ENCODE results near the gene MRPL45. TPM values are rescaled to one million over a fixed set of nuclear protein-coding genes. Genes with fewer than 3 reads are reported as not detected.

Gene MRPL45
- total and polyA plus RNA-seq, 2 donors (not counting 1 experiment from before 2014, with no cell fraction given): 13.1 to 17.6 TPM

GRCh38 chr17:38320482-38320881 is 23.5 kb downstream of the MRPL45 start:
- peaks cover under 1 to 2% of the 10 kb centered on the region in 2 donors for H3K4me1 ChIP-seq (ENCODE audit: control insufficient read depth in 2 of 2, insufficient read depth in 2 of 2, low read length in 2 of 2)
- no peak overlapping the region for H3K27ac ChIP-seq (ENCODE audit: low read length in 2 of 2)
- H3K9ac ChIP-seq (ENCODE audit: low read length): no peak overlapping the region
- Mint-ChIP-seq H3K9me3 (ENCODE audit: insufficient read depth) (no peaks in the 10 kb centered on the region), H3K4me3 (no peak overlapping the region), H3K4me1 (peaks cover 4% of the 10 kb centered on the region), H3K27ac (no peak overlapping the region), H3K27me3 (no peaks in the 10 kb centered on the region)
- 96% methylated on average over 10 of the region's 10 CpGs for WGBS (ENCODE audit: insufficient coverage)
- H4K20me1 ChIP-seq (ENCODE audit: control insufficient read depth, insufficient read depth, low read length, poor library complexity, severe bottlenecking): no peaks in the 10 kb centered on the region
- no peak for TF ChIP-seq CTCF (IDR thresholded peaks at IDR 0.05)
- ChIA-PET CTCF (interaction anchor here (7.9 kb wide), 1 partner anchor 28 kb away, joined by 48 read pairs; the partner anchor contains the start of gene SOCS7), POLR2A (no interaction called here)
- H3K79me2 ChIP-seq (ENCODE audit: control insufficient read depth, insufficient read depth, low read length): no peaks in the 10 kb centered on the region
- no peak for DNase-seq
- no peak overlapping the region for H3K4me3 ChIP-seq (ENCODE audit: control extremely low read depth in 1 of 5, extremely low read depth in 1 of 5, insufficient read depth in 1 of 5, low read depth in 2 of 5, low read length in 4 of 5)
- no peaks in the 10 kb centered on the region for H3K9me3 ChIP-seq (ENCODE audit: control extremely low read depth in 1 of 3, control insufficient read depth in 2 of 3, insufficient read depth in 1 of 3, low read length in 2 of 3)
- peaks cover 1 to 24% of the 10 kb centered on the region in 2 experiments for H3K36me3 ChIP-seq (replicated peaks in 1 of 2; ENCODE audit: control extremely low read depth in 1 of 2, control insufficient read depth in 1 of 2, extremely low read depth in 1 of 2, insufficient read depth in 2 of 2, low read length in 1 of 2)
- no peak overlapping the region for H3K4me2 ChIP-seq (replicated peaks; ENCODE audit: low read depth, low read length, poor library complexity, severe bottlenecking)
- H3K27me3 ChIP-seq (replicated peaks in 1 of 4; ENCODE audit: control extremely low read depth in 1 of 4, control insufficient read depth in 3 of 4, insufficient read depth in 4 of 4, low read length in 3 of 4): no peaks in the 10 kb centered on the region
- intact Hi-C loops (cut with micrococcal nuclease): no loop called here
- no peak for ATAC-seq (ENCODE audit: low read depth)
- no peak overlapping the region for H2AFZ ChIP-seq (ENCODE audit: insufficient read depth, low read depth, low read length, poor library complexity, severe bottlenecking)

- Histone ChIP-seq H3K4me2 (replicated peaks; ENCODE audit: low read depth, low read length, poor library complexity, severe bottlenecking) (no peak overlapping the region), H3K9me3 (ENCODE audit: control extremely low read depth in 1 of 3, control insufficient read depth in 2 of 3, insufficient read depth in 1 of 3, low read length in 2 of 3) (no peaks in the 10 kb centered on the region), H3K27me3 (replicated peaks in 1 of 4; ENCODE audit: control extremely low read depth in 1 of 4, control insufficient read depth in 3 of 4, insufficient read depth in 4 of 4, low read length in 3 of 4) (no peaks in the 10 kb centered on the region), H3K4me3 (ENCODE audit: control extremely low read depth in 1 of 5, extremely low read depth in 1 of 5, insufficient read depth in 1 of 5, low read depth in 2 of 5, low read length in 4 of 5) (no peak overlapping the region), H3K79me2 (ENCODE audit: control insufficient read depth, insufficient read depth, low read length) (no peaks in the 10 kb centered on the region), H3K36me3 (replicated peaks in 1 of 2; ENCODE audit: control extremely low read depth in 1 of 2, control insufficient read depth in 1 of 2, extremely low read depth in 1 of 2, insufficient read depth in 2 of 2, low read length in 1 of 2) (peaks cover 1 to 22% of the 10 kb centered on the region in 2 experiments), H3K27ac (ENCODE audit: low read length in 2 of 2) (no peak overlapping the region), H3K4me1 (ENCODE audit: control insufficient read depth in 2 of 2, insufficient read depth in 2 of 2, low read length in 2 of 2) (peaks cover 5 to 10% of the 10 kb centered on the region in 2 donors), H4K20me1 (ENCODE audit: control insufficient read depth, insufficient read depth, low read length, poor library complexity, severe bottlenecking) (no peaks in the 10 kb centered on the region), H3K9ac (ENCODE audit: low read length) (no peak overlapping the region), H2AFZ (ENCODE audit: insufficient read depth, low read depth, low read length, poor library complexity, severe bottlenecking) (no peak overlapping the region)
- no peaks in the 10 kb centered on the region for H3K9me3 Mint-ChIP-seq (ENCODE audit: insufficient read depth)
- peaks cover 18% of the 10 kb centered on the region for H3K4me1 Mint-ChIP-seq
- no peaks in the 10 kb centered on the region for H3K27me3 Mint-ChIP-seq
- no peak overlapping the region for H3K4me3 Mint-ChIP-seq
- TF ChIP-seq CTCF (IDR thresholded peaks at IDR 0.05): peak; percentile 87
- no peak for TF ChIP-seq EZH2 (IDR thresholded peaks at IDR 0.05; ENCODE audit: borderline replicate concordance, insufficient read depth, low read depth, low read length, poor library complexity, severe bottlenecking)
- intact Hi-C loops (cut with micrococcal nuclease): no loop called here
- no peak overlapping the region for H3K27ac Mint-ChIP-seq
- 40% methylated on average over 2 of the region's 8 CpGs for WGBS (ENCODE audit: insufficient coverage)
- DNase-seq: peak; percentile 72
- ChIA-PET POLR2A (no interaction called here), CTCF (interaction anchor here (0.9 to 7.9 kb wide), 3 partner anchors 13 to 92 kb away, joined by 3 to 48 read pairs (median 6); partner anchors contain the start of gene SOCS7)
- peak; percentile 85 for ATAC-seq (ENCODE audit: low read depth)
Measured at GRCh38 chr17:38322156-38322779, 25.3 kb downstream of the MRPL45 start.

Data from B cell (primary cell).